HG03565 (cell line): Measurements from ENCODE around the gene ARMC5.

Experiments
- ATAC-seq: cut with Tn5 transposase; IDR thresholded peaks from one replicate; pipeline ENCODE4 v1.9.1; 2021; ENCODE audit warnings: mild to moderate bottlenecking, moderate library complexity; ENCODE audit not compliant: unreplicated experiment

Gene ARMC5

GRCh38 chr16:31461201-31461920 is 2.1 kb downstream of the ARMC5 start:
- ATAC-seq: no peak

DNA sequence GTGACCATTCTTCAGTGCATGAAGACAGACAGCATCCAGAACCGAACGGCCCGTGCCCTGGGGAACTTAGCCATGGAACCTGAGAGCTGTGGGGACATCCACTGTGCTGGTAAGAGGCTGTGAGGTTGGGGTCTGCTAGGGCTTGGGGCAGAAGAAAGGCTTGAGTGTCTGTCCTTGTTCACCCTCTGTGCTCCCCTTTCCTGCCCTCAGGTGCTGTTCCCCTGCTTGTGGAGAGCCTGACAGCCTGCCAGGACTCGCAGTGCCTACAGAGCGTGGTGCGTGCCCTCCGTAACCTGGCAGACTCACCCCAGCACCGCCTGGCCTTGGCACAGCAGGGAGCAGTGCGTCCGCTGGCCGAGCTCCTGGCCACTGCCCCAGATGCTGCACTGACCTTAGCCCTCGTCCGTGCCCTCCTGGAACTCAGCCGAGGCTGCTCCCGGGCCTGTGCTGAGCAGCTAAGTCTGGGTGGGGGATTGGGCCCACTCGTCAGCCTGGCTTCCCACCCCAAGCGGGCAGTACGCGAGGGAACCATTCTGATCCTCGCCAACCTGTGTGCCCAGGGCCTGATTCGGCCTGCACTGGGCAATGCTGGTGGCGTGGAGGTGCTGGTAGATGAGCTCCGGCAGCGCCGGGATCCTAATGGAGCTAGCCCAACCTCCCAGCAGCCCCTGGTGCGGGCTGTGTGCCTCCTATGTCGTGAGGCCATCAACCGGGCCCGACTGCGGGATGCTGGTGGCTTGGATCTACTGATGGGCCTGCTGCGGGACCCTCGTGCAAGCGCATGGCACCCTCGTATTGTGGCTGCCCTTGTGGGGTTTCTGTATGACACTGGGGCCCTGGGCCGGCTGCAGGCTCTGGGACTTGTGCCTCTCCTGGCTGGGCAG is 2.9 kb downstream of the ARMC5 start:
- no peak for ATAC-seq

DNA sequence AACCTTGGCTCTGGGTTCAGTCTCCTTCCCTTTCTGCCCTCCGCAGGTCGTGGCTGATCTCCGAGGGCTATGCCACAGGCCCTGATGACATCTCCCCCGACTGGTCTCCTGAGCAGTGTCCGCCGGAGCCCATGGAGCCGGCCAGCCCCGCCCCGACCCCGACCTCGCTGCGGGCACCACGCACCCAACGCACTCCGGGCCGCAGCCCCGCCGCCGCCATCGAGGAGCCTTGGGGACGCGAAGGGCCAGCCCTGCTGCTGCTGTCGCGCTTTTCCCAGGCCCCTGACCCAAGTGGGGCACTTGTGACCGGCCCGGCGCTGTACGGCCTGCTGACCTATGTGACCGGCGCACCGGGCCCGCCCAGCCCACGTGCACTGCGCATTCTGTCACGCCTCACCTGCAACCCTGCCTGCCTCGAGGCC is 5.1 kb downstream of the ARMC5 start:
- no peak for ATAC-seq

DNA sequence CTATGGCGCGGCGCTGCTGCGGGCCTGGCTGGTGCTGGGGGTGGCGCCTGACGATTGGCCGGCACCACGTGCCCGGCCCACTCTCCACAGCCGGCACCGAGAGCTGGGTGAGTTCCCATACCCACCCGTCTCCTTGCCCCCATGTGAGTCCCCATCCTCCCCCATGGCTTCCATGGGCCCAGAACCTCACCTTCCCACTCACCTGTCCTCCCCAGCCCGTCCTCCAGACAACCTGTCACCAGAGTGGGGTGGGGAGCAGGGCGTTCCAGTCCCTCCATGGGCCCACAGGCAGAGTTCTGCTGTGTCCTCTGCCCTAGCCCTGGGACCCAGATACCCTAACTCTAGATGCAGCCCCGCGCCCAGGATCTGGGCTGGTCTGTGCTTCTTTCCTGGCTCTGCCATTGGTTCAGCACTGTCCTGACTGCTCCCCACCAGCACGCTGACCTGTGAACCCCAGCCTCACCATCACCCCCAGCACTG is 5.5 kb downstream of the ARMC5 start:
- no peak for ATAC-seq

DNA sequence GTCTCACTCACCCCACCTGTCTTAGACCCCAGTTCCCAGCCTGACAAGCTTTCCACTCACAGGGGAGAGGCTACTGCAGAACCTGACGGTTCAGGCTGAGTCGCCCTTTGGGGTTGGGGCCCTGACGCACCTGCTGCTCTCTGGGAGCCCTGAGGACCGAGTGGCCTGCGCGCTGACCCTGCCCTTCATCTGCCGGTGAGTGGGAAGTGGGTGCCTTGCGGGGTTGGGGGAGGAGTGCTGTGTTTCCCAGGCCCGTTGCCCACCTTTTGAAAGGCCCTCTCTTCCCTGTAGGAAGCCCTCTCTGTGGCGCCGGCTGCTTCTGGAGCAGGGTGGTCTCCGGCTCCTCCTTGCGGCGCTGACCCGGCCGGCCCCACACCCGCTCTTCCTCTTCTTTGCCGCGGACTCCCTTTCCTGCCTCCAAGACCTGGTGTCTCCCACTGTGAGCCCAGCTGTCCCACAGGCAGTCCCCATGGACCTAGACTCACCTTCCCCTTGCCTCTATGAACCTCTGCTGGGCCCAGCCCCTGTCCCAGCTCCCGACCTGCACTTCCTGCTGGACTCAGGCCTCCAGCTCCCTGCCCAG is 6.6 kb downstream of the ARMC5 start:
- ATAC-seq: no peak

DNA sequence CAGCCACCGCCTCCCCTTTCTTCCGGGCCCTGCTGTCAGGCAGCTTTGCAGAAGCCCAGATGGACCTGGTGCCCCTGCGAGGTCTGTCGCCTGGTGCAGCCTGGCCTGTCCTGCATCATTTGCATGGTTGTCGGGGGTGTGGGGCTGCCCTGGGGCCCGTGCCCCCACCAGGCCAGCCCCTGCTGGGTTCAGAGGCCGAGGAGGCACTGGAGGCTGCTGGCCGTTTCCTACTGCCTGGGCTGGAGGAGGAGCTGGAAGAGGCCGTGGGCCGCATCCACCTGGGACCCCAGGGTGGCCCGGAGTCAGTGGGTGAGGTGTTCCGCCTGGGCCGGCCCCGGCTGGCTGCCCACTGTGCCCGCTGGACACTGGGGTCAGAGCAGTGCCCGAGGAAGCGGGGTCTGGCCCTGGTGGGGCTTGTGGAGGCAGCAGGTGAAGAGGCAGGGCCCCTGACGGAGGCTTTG is 7.1 kb downstream of the ARMC5 start:
- no peak for ATAC-seq

DNA sequence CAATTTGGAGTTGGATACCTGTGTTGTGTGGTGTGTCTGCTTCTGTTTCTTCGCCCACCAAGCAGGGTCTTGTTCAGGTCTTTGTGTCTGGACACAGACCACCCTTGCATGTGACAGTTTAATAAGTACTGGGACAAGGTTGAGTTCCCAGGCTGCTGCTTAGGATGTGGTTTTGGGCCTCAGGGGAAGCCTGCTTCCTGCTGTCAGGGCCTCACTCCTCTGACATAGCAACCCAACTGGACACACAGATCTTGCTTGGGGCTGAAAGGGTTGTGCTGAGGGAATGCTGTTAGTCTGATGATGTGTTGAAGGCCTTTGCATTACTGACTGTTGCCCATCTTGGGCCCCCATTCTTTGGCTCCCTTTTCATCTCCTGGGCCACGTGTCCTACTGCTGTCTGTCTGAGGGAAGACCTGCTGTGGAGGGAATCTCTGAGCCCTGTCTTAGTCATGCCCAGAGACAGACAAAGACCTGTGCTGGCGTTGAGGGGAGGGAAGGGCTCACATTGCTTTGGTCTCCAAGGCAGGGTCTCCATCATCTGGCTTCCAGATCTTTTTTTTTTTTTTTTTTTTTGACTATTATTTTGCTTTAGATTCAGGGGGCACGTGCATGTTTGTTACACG is 8.0 kb downstream of the ARMC5 start:
- ATAC-seq: peak; percentile 59

- ATAC-seq: no peak
These were observed 8.6 kb downstream of the ARMC5 start for GRCh38 chr16:31467858-31468257.

- no peak for ATAC-seq
These were observed 11.3 kb downstream of the ARMC5 start for GRCh38 chr16:31470615-31471014.

DNA sequence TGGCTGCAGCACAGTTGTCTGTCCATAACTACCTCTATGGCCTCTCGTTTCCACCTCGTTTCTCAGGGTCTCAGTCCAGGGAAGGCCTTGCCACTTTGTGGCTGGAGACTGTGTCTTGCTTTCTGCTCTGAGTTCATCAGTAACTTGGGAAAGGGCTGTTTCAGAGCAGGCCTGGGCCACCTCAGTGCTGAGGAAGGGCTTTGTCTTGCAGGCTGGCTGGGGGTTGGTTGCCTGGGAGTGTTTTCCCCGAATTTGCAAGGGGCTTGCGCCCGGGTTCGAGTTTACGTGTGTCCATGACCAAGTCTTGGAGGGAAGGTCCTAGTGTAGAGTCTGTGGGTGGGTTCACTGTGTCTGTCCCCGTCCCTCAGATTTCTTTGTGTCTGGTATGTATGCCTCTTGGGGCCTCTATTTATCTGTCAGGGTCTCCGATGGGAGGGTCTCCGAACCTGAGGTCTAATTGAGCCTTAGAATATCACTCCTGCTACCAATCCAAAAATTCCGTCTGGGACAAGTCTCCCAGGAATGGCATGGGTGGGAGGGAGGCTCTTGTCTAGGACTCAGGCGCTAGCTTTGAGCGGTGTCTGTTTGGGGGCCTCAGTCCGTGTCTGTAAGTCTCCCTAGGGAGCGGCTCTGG is 12.1 kb downstream of the ARMC5 start:
- no peak for ATAC-seq

GRCh38 chr16:31471875-31472708 is 12.8 kb downstream of the ARMC5 start, which contains the start of gene TGFB1I1:
Gene TGFB1I1, plus strand, starts transcription at chr16:31472152. Its CDS starts 37 bp downstream, at chr16:31472189.
- no peak for ATAC-seq

- no peak for ATAC-seq
These were observed 13.5 kb downstream of the ARMC5 start for GRCh38 chr16:31472709-31473203.

- ATAC-seq: no peak
These were observed 14.1 kb downstream of the ARMC5 start for GRCh38 chr16:31473264-31473984.

DNA sequence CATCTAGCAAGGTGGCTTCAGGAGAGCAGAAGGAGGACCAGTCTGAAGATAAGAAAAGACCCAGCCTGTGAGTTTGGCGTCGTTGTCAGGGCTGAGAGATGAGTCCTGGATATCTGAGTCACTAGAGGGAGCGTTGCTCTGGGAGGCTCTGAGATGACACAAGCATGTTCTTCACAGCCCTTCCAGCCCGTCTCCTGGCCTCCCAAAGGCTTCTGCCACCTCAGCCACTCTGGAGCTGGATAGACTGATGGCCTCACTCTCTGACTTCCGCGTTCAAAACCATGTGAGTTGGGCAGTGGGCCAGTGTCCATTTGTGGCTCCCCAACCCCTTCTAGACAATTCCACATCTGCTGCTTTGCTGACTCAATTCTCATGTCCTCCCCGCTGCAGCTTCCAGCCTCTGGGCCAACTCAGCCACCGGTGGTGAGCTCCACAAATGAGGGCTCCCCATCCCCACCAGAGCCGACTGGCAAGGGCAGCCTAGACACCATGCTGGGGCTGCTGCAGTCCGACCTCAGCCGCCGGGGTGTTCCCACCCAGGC is 14.9 kb downstream of the ARMC5 start:
- no peak for ATAC-seq

- no peak for ATAC-seq
These were observed 15.8 kb downstream of the ARMC5 start for GRCh38 chr16:31474773-31475738.

DNA sequence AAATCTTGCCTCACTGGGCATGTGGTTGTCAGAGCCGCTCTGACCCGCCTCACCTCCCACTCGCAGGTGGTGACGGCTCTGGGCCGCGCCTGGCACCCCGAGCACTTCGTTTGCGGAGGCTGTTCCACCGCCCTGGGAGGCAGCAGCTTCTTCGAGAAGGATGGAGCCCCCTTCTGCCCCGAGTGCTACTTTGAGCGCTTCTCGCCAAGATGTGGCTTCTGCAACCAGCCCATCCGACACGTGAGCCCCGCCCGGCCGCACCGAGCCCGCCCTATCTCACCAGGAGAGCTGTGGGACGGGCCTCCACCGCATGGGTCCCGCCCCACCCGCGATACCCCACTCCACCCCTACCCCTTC is 16.6 kb downstream of the ARMC5 start:
- no peak for ATAC-seq
